ENCODE measurements around the gene SAMD4A. TPM values are rescaled to one million over a fixed set of nuclear protein-coding genes. Genes with fewer than 3 reads are reported as not detected.

Gene SAMD4A
- total RNA-seq, 2 experiments from 2014 or later: 4.6 to 4.7 TPM

DNA sequence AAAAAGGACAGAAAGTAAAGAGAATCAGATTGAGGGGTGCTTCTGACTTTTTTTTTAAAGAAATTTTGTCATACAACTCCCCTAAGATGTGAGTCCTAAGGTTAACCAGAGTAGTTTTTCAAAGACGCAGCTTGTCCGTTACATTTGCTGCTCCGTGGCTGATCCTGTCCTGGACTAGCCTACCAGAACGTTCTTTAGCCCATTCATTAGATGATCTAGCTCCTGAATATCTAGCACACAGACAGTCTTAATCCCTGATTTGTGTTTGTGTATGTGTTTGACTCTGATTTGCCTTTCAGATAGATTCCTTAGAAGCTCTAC is 60.3 kb downstream of the SAMD4A start:
- H3K36me3 Mint-ChIP-seq: peaks cover 26% of the 10 kb centered on the region
- H3K4me3 Mint-ChIP-seq: peak overlapping the region; percentile 71
- H3K27ac Mint-ChIP-seq: peak overlapping the region; percentile 98
- H3K27me3 Mint-ChIP-seq: no peaks in the 10 kb centered on the region
- peaks cover 61% of the 10 kb centered on the region for H3K4me1 Mint-ChIP-seq
- no peak for DNase-seq
- H3K9me3 Mint-ChIP-seq: peaks cover 10% of the 10 kb centered on the region

DNA sequence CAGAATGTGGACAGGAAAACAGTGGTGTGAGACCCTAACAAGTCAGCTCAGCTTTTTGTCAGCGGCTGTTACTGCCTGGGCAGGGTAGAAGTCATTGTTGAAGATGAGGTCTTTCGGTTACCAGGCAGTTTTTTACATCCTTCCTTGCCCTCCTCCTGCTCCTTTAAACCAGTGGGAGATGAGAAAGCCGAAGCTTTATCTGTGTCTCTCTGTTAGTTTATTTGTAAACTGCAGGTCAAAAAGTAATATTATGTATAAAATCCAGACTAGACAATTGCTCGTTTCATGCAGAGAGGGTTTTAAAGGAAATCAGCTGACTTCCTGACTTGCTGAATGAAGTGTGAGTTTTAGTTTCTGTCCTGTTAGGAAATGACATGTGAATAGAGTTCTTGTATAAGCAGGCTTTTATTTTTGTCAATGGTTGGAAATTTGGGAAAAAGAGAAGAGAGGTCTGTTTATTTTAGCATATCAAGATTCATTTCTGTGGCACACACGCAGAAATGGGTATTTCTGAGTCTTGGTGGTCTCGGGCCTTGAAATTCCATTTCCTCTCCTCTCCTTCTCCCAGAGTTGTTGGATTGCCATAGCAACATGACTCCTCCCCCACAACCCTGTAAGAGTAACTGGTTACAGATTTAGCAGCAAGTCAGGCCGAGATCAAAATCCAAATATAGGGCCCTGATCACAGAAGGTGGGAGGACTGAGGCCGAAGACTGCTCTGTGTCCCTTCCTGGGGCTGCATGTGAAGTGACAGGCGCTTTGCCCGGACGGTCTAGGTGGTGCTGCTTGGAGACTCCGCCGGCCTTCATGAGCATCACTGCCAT is 60.8 kb downstream of the SAMD4A start:
- peaks cover 55% of the 10 kb centered on the region for H3K4me1 Mint-ChIP-seq
- H3K9me3 Mint-ChIP-seq: peaks cover 12% of the 10 kb centered on the region
- peak overlapping the region; percentile 71 for H3K4me3 Mint-ChIP-seq
- no peaks in the 10 kb centered on the region for H3K27me3 Mint-ChIP-seq
- H3K27ac Mint-ChIP-seq: peak overlapping the region; percentile 98
- peak; percentile 44 for DNase-seq
- peaks cover 28% of the 10 kb centered on the region for H3K36me3 Mint-ChIP-seq

DNA sequence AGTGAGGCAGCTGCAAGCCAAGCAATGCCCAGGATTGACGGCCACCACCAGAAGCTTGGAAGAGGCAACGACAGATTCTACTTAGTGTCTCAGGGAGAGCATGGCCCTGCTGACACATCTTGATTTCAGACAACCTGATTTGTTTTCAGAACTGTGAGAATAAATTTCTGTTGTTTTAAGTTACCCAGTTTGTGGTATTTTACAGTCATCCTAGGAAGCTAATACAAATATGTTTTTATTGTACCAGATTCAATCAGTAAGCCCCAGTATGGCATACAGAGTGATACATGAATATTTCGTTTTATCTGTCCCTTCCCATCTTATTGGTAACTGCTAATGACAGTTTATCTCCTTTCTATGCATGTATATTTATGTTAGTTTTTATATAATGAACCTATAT is 62.3 kb downstream of the SAMD4A start:
- Mint-ChIP-seq H3K4me3 (no peak overlapping the region), H3K36me3 (peaks cover 16% of the 10 kb centered on the region), H3K9me3 (peaks cover 7% of the 10 kb centered on the region), H3K27ac (peak overlapping the region; percentile 98), H3K4me1 (peaks cover 44% of the 10 kb centered on the region), H3K27me3 (no peaks in the 10 kb centered on the region)
- no peak for DNase-seq

DNA sequence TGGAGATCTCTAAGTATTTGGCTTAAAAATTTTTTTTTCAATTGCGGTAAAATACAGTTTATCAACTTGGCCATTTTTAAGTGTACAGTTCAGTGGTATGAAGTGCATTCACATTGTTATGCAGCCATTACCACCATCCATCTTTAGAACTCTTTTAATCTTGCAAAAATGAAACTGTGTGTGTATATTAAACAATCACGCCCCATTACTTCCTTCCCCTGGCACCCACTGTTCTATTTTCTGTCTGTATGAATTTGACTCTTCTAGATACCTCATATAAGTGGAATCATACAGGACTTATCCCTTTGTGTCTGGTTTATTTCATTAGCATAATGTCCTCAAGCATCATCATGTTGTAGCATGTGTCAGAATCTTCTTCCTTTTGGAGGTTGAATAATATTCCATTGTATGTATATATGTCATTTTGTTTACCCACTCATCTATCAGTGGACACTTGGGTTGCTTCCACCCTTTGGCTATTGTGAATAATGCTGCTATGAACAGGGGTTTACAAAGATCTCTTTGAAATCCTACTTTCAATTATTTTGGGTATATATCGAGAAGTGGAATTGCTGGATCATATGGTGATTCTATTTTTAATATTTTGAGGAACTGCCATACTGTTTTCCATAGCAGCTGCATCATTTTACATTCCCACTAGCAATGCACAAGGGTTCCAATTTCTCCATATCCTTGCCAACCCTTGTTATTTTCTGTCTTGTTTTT is 62.9 kb downstream of the SAMD4A start:
- no peaks in the 10 kb centered on the region for H3K27me3 Mint-ChIP-seq
- H3K27ac Mint-ChIP-seq: peak overlapping the region; percentile 26
- H3K9me3 Mint-ChIP-seq: peaks cover 7% of the 10 kb centered on the region
- peaks cover 15% of the 10 kb centered on the region for H3K36me3 Mint-ChIP-seq
- no peak overlapping the region for H3K4me3 Mint-ChIP-seq
- no peak for DNase-seq
- peaks cover 40% of the 10 kb centered on the region for H3K4me1 Mint-ChIP-seq

DNA sequence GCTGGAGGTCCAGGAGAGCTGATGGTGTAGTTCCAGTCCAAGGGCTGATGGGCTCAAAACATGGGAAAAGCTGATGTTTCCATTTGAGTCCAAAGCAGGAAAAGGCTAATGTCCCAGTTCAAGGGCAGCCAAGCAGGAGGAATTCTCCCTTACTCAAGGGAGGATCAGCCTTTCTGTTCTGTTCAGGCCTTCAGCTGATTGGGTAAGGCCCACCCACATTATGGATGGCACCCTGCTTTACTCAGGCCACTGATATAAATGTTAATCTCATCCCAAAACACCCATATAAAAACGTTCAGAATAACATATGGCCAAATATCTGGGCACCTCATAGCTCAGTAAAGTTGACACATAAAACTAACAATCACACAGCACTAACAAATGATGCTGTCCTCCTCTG is 64.1 kb downstream of the SAMD4A start:
- Mint-ChIP-seq H3K4me1 (peaks cover 37% of the 10 kb centered on the region), H3K9me3 (peaks cover 7% of the 10 kb centered on the region), H3K27me3 (no peaks in the 10 kb centered on the region), H3K4me3 (no peak overlapping the region), H3K27ac (no peak overlapping the region), H3K36me3 (peaks cover 17% of the 10 kb centered on the region)
- DNase-seq: no peak

DNA sequence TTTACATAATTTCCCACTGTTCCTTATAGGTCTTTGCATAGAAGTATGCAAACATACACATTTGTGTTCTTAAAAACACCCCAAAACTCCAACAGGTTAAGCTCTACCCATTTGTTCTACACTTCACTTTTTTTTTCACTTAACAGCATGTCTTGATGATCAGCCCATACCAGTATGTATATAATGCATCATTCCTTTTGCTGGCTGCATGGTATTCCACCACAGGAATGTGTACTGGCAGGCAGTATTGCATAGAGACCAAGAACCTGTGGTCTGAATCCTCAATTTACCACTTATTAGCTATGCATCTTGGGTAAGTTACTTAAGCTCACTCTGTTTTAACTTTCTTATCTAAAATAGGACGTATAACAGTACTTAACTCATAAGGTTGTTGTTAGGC is 65.5 kb downstream of the SAMD4A start:
- H3K36me3 Mint-ChIP-seq: peaks cover 14% of the 10 kb centered on the region
- DNase-seq: no peak
- H3K9me3 Mint-ChIP-seq: peaks cover 7% of the 10 kb centered on the region
- no peak overlapping the region for H3K4me3 Mint-ChIP-seq
- peaks cover 28% of the 10 kb centered on the region for H3K4me1 Mint-ChIP-seq
- H3K27ac Mint-ChIP-seq: no peak overlapping the region
- no peaks in the 10 kb centered on the region for H3K27me3 Mint-ChIP-seq

DNA sequence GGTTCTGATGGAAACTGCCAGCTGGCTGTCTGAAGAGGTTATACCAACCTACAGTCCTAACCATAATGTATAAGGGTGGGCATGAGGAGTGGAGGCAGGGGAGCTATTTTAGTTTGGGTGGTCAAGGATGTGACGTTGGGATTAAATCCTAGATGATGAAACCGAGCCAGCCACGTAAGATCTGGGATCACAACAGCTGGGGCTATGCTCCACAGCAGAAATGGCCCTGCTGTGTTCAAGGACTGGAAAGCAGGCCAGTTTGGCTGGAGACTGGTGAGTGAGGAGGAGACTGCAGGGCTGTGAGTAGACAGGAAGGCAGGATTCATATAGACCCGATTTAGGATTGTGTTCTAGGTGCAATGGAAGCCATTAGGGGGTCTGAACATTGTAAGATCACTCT is 66.1 kb downstream of the SAMD4A start:
- Mint-ChIP-seq H3K27me3 (no peaks in the 10 kb centered on the region), H3K36me3 (peaks cover 13% of the 10 kb centered on the region), H3K4me3 (no peak overlapping the region), H3K9me3 (peaks cover 7% of the 10 kb centered on the region), H3K4me1 (peaks cover 22% of the 10 kb centered on the region), H3K27ac (no peak overlapping the region)
- no peak for DNase-seq

DNA sequence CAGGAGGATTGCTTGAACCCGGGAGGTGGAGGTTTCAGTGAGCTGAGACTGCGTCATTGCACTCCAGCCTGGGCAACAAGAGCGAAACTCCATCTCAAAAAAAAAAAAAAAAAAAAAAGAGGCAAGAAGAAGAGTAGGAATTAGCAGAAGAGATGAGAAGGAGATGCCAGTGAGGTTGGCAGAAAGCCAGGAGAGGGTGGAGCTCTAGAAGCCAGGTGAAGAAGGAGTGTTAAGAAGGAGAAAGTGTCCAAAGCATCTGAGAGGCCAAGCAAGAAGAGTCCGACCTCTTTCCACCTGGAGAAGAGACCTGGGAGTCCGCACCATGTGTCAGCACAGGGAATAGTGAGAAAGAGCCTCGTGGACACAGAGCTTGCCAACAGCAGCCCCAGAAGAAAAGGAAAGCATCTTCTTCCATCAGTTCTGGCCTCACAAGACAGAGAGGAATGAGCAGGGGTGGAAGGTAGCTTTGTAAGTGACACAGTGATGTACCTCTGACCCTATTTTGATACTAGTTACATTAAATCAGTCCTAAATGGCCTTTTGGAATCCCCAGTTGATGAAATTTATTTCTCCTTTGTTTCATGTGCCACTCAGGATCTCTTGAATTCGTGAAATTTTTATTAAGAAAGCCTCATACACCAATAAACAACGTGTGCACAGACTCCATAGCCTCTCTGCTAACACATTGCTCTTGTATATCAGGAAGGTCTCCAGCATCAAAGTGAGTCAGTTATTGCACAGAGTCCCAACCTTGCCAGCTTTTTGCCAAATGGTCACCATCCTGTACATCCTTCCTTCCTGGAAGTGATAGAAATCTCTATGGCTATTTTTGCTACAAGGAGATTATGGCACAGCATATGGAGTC is 70.6 kb downstream of the SAMD4A start:
- DNase-seq: no peak
- Mint-ChIP-seq H3K4me3 (no peak overlapping the region), H3K9me3 (no peaks in the 10 kb centered on the region), H3K27ac (no peak overlapping the region), H3K36me3 (peaks cover 3% of the 10 kb centered on the region), H3K4me1 (peaks cover 6% of the 10 kb centered on the region), H3K27me3 (no peaks in the 10 kb centered on the region)

DNA sequence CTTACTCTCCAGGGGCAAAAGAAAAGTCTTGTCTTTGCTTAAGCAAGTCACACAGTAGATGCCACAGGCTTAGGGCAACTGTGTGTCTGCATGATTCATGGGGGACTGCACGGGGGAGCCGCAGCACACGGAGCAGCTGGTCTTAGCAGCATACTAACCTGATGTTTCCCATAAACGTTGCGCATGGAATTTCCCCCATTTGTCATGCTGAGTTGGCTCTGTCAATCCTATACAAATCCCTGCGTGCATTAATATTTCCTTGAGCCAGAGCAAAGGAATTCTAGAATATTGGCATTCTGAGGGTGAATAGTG is 71.2 kb downstream of the SAMD4A start:
- Mint-ChIP-seq H3K27ac (no peak overlapping the region), H3K4me3 (no peak overlapping the region)

DNA sequence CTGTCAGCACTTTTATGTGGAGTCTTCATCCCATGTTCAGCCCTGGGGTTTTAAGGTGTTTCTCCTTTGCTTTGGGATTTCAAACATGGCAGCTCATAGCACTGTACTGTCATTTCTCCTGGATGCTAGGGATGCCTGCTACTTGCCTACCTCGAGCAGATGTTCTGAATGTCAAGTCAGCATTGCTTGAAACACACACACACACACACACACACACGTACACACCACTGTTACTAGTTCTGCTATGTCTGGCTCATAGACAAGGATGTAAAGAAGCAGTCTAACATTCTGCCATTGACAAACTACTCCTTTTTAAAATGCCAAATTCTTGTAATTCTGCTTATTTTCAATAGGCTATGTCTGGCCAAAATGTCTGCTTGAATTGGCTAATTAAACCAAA is 72.7 kb downstream of the SAMD4A start:
- no peaks in the 10 kb centered on the region for H3K9me3 Mint-ChIP-seq
- H3K36me3 Mint-ChIP-seq: peaks cover 2% of the 10 kb centered on the region
- H3K27me3 Mint-ChIP-seq: peaks cover 5% of the 10 kb centered on the region
- H3K27ac Mint-ChIP-seq: no peak overlapping the region
- no peak overlapping the region for H3K4me3 Mint-ChIP-seq
- peaks cover 13% of the 10 kb centered on the region for H3K4me1 Mint-ChIP-seq
- DNase-seq: no peak

More for the DNA sequence above, 71.2 kb downstream of the SAMD4A start:
- Mint-ChIP-seq H3K27me3 (no peaks in the 10 kb centered on the region), H3K4me1 (peaks cover 6% of the 10 kb centered on the region), H3K36me3 (peaks cover 2% of the 10 kb centered on the region), H3K9me3 (no peaks in the 10 kb centered on the region)
- no peak for DNase-seq

DNA sequence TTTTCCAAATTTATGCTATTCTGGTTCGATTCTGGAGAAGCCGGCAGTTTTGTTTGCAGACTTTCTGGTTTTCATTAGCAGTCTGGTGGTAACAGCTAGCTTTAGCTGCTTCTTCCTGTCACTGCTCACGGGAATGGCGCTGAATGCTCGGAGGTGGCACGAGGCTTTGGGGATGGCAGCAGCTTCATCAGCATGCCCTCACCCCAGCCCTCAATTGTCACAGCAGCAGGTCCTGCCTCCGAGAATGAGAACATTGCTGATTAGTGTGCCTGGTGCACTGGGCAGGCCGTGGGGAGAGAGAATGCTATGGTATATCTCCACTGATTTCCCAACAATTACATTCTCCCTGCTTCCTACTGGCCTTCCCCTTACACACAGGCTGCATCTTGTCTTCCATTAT is 73.6 kb downstream of the SAMD4A start:
- DNase-seq: no peak
- Mint-ChIP-seq H3K4me3 (no peak overlapping the region), H3K27me3 (peaks cover 5% of the 10 kb centered on the region), H3K9me3 (no peaks in the 10 kb centered on the region), H3K27ac (no peak overlapping the region), H3K36me3 (peaks cover 2% of the 10 kb centered on the region), H3K4me1 (peaks cover 13% of the 10 kb centered on the region)

DNA sequence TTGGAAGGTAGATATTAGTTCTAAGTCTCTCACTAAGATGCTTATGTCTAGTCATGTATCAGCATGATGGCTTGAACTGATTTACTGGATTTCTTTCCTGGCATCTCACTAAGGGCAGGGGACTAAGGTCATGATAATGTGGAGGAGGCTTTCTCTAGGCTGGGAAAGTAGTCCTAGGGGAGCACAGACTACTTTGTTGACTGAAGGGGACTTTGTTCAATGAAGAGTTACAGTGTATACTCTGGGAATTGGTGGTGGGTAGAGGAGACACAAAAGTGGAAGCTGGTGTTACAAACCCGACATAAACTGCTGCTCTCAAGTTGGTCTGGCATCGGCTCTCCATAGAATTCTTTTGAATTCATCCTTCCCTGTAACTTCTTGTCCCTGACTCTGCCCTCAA is 75.2 kb downstream of the SAMD4A start:
- H3K27ac Mint-ChIP-seq: no peak overlapping the region
- DNase-seq: no peak
- H3K9me3 Mint-ChIP-seq: no peaks in the 10 kb centered on the region
- H3K4me3 Mint-ChIP-seq: no peak overlapping the region
- H3K36me3 Mint-ChIP-seq: no peaks in the 10 kb centered on the region
- peaks cover 5% of the 10 kb centered on the region for H3K27me3 Mint-ChIP-seq
- H3K4me1 Mint-ChIP-seq: peaks cover 22% of the 10 kb centered on the region

DNA sequence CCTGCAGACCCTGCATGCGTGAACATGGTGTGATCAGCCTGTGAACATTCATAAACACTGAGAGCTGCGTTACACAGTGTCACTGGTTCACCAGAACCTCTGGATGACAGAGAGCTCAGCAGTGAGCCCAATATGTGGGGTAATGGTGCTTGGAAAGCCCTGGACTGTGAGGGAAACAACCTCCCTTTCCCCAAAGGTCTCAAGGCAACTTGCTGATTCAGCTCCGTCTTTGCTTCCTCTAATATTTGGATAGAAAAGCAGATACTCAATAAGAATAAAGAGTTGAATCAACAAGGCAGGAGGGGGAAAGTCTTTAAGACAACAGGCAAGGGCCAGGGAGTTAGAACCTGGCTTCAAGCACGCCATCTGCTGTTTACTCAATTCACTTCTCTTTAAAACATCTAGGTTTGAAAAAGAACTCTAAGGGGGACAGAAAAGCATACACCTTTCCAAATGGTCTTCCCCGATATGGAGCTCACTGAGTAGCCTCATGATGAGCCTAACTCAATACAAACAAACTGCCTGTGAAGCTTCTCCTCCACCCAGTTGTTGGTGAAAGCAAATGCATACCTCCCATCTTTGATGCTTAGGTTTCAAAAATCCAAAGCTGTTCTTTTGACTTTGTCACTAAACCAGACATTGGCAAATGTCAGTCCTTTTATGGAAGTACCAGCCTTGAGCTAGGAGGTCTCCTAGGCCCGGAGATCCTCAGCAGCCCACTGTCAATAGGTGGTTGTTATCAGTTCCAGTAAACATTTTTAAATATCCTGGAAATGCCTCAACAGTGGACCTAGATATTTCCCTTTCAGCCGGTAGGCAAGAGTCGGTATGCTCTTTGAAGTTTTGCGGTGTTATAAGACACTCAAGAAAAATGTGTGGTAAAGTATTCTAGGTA is 76.1 kb downstream of the SAMD4A start:
- no peak for DNase-seq
- peaks cover 22% of the 10 kb centered on the region for H3K4me1 Mint-ChIP-seq
- H3K4me3 Mint-ChIP-seq: no peak overlapping the region
- no peaks in the 10 kb centered on the region for H3K9me3 Mint-ChIP-seq
- no peaks in the 10 kb centered on the region for H3K36me3 Mint-ChIP-seq
- H3K27me3 Mint-ChIP-seq: peaks cover 5% of the 10 kb centered on the region
- H3K27ac Mint-ChIP-seq: no peak overlapping the region

DNA sequence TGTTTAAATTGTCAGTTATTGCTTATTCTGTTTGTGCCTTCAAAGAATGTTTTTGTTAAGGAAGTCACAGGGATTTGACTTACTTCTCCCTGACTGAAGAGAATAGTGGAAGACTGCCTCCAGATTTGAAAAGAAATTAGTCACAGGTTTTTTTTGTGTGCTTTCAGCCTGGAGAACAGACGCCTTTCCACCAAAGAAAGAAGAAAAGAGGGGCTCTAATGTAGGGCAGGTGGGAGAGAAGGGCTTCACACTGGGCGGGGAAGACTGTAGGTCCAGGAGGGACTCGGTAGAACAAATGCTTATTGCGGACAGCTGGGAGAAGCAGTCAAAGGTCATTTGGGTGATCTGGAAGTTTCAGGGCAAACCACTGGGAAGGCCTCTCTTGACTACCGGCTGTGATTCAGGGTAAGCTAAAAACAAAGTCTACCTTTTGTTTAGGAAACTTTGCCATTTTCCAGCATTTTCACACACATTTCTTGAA is 76.8 kb downstream of the SAMD4A start:
- Mint-ChIP-seq H3K27me3 (peaks cover 5% of the 10 kb centered on the region), H3K36me3 (no peaks in the 10 kb centered on the region), H3K9me3 (no peaks in the 10 kb centered on the region), H3K4me1 (peaks cover 22% of the 10 kb centered on the region), H3K4me3 (no peak overlapping the region), H3K27ac (no peak overlapping the region)
- no peak for DNase-seq
